NCI-H2196 (cell line): Measurements from ENCODE around the gene ZNF683.

Experiments used
- DNase-seq: peaks from one replicate; lab custom pipeline; 2025; ENCODE audit not compliant: unreplicated experiment; lab: John Stamatoyannopoulos, UW

The ZNF683 gene

GRCh38 chr1:26359981-26360806, 12.4 kb downstream of the ZNF683 start:
- DNase-seq: no peak

DNA sequence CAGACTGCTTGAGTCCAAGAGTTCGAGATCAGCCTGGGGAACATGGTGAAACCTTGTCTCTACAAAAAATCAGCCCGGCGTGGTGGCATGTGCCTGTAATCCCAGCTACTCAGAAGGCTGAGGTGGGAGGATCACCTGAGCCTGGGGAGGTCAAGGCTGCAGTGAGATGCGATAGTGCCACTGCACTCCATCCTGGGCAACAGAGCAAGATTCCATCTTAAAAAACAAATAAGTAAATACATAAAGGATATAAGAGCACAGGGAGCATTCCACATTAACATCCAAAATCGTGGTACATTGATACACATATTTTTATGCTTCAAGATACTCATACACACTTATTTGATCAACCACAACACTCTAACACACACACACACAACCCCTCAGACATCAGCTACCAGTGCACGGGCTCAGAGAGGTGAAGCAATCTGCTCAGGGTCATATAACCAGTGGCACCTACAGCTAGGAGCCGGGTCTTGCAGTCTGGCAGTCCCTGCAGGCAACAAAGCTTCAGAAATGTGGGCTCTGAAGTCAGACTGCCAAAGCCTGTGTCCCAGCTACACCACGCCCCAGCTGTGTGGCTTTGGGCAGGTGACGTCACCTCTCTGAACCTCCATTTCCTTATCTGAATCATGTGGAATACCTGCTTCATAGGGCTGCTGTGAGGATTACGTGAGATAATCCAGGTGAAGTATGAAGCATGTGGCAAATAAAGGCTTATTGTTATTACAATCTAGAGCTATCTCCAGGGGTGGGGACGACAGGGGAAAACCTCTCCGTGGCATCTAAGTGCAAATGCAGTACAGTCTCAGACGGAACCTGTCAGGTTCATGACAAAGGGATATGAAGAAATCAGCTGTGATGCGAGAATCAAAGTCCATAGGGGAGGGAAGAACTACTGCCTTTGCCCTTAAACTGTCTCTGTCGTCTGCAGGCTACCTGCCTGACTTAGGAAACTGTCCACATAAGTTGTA, 13.9 kb downstream of the ZNF683 start:
- DNase-seq: no peak

- DNase-seq: no peak
Measured at GRCh38 chr1:26357121-26357602, 15.4 kb downstream of the ZNF683 start.

DNA sequence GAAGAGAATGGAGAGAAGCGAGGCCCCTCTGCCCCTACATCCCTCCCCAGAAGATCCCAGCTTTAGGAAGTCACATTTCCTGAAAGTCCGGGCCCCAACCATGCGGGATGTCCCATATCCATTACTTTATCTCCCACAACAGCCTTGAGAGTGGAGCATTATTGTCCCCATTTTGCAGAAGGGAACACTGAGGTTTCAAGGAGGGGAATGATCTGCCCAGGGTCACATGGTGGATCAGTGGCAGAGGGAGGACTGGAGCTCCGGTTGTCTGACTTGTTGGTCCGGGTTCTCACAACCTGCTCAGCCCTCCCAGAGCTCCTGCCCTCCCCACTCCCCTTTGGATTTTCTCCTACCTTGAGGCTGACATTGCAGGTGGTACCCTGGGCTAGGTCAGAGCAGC, 16.4 kb downstream of the ZNF683 start:
- DNase-seq: no peak

DNA sequence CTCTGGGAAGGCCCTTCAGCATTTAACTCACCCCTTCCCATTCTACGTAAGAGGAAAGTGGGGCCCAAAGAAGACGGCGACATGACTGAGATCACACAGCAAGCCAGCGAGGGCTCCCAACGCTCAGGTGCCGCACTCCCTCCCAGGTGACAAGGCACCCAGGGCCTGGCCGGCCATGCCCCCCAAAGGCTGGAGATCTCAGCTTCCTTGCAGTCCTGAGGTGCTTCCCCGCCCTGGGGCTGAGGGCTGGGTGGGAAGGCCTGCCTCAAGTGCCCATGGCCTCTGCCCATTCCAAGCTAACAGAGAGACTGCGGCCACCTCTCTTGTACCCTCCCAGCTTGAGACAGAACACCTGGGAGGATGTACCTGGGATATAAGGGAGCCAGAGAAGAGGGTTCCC, 17.6 kb downstream of the ZNF683 start:
- no peak for DNase-seq

- no peak for DNase-seq
Measured at GRCh38 chr1:26353976-26354820, 18.4 kb downstream of the ZNF683 start, which contains the start of gene CRYBG2. Gene CRYBG2 (minus strand): TSS chr1:26354130. CDS start chr1:26346657, 7,473 bp downstream.

DNA sequence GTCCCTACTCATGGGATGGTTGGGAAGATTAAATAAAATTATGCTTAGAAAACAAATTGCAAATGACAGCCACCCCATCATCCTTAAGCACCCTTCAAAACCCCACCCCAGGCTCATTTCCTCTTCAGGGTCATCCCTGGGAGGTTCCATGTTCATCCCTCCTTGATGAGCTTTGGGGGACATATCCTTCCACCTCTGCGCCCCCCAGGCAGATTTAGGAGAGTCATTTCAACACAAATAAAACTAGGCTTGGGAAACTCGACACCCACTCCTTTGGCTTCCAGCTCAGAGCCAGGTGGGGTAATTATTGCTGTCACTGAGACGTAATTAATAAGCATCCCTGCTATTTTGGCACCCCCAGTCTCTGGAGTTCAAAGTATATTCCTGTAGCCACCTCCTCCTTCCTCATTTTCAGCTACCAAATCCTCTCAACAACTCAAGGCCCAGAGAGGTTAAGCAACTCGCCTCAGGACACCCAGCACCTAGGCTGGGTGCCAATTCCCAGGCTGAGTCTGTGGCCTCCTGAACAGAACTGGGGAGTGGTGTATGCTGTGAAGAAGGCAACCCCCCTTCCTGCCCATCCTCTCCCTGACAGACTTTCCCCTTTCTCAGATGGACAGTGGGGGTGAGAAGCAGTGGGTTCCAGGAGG, 19.2 kb downstream of the ZNF683 start:
- DNase-seq: no peak

- DNase-seq: no peak
Measured at GRCh38 chr1:26352338-26352679, 20.2 kb downstream of the ZNF683 start.

DNA sequence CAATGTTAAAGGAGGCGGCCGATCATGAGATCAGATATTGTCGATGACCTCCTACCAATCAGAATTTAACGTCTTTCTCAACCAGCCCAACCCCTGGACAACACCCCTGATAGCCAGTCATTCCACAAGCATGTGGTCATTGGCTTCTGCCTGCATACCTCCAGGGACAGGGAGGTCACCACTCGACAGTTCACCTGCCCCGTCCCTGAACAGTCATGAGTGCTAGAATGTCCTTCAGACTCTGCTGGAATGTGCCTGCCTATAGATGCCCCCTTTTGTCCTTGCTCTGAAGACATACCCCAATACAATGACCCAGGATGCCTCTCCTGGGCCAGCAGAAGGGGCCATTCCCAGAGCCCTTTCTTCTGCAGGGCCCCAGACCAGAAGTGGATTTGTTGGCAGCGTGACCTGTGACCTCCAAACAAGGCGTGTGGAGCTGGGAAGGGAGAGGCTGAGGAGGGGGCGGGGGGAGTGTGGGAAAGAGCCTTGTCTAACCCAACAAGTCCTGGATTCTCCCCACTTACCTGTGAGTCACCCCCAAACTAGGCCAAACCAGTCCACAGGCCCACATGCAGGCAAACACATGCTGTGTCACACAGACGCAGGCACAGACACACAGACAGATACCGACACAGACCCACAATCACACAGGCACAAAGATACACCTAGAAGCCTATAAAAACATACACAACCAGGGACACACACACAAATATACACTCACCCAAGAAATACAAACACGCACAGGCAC, 20.8 kb downstream of the ZNF683 start:
- no peak for DNase-seq

GRCh38 chr1:26350701-26351589, 21.6 kb downstream of the ZNF683 start:
- DNase-seq: no peak

DNA sequence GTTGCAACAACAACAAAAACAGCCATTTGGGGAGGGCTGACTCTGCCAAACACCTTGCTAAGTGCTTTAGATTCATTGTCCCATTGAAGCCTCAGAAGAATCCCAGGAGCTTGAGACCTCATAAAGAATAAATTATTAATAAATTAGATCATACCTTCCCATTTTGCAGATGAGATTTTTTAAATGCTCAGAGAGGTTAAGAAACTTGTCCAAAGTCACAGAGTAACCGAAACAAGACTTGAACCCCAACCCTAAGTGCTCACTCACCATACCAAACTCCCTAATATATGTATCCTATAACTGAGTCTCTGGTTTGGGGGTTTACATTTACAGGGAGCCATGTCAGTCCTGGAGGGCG, 22.2 kb downstream of the ZNF683 start:
- no peak for DNase-seq

DNA sequence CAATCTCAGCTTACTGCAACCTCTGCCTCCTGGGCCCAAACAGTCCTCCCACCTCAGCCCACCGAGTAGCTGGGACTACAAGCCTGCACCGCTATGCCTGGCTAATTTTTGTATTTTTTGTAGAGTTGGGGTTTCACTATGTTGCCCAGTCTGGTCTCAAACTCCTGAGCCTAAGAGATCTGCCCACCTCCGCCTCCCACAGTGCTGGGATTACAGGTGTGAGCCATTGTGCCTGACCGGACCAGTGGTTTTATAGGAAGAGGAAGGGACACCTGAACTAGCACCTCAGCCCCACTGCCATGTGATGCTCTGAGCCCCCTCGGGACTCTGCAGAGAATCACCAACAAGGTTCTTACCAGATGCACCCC, 22.7 kb downstream of the ZNF683 start:
- DNase-seq: no peak

DNA sequence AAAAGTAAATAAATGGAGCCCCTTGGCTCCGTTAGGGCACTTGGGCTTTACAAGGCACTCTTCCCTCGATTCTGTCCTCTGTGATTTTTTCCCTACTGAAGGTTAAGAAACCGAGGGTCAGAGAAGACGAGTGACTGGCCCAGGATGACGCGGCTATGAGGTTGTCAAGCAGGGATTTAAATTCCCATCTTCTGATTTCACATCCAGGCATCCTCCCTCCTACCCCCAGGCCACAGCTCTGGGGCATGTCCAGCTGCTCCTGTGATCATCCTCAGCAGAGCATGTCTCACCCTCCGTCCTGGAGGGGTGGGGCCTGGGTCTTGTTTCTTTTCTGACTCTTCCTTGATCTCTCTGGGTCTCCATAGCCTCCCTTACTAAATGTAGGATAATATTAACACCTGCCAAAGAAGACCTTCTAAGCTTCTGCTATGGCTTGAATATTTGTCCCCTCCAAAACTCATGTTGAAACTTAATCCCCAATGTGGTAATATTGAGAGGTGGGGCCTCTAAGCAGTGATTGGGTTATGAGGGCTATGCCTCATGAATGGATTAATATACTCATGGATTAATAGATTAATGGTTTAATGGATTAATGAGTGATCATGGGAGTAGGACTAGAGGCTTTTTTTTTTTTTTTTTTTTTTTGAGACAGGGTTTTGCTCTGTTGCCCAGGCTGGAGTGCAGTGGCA, 23.2 kb downstream of the ZNF683 start:
- DNase-seq: no peak

DNA sequence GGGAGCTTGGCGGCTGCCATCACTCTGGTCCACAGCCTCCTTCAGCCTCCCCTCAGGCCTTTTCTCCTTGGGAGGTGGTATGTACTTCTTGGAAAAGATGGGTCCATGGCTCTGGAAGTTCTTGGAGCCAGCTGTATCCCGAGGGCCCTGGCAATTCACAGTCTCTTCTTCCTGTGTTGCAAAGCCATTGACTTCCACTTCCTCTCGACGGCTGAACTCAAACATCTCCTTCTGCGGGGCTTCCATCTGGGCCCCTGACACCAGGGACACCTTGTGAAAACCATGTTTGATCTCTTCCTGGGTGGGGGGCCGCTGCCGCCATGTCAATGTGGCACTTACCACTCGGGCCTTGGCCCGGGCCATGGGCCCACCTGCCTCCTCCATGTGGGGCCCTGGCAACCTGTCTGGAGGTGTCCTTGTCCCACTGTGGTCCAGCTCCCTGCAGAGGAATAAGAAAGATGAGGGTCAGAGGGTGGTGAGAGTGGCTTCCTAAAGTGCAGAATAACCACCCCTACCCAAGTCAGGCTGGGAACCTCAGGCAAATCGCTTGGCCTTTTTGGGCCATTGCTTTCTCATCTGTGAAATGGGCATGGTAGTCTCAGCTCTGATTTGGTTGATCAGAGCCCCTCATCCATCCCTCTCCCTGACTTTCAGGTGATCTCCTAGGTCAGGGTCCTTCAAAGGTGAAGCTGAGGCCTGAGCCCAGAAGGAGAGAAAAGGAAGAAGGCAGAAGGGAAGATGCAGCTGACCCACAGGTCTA, 26.1 kb downstream of the ZNF683 start:
- DNase-seq: no peak

DNA sequence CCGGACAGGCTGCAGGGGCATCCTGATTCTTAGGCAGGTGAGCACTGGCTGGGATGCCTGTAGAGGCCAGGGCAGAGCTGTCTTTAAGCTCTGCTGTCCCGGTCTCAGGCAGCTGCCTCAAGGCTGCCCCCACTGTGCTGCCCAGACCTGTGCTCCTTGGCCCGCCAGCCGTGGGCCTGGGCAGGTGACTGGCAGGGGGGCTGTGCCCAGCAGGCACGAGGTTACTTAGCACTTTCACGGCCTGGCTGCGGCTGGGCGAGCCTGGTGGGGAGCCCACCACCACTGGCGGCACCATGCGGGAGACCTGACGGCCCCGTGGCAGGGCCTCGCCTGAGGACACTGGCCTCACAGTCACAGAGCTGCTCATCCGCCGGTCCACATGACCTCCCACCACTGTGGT, 26.8 kb downstream of the ZNF683 start:
- no peak for DNase-seq

DNA sequence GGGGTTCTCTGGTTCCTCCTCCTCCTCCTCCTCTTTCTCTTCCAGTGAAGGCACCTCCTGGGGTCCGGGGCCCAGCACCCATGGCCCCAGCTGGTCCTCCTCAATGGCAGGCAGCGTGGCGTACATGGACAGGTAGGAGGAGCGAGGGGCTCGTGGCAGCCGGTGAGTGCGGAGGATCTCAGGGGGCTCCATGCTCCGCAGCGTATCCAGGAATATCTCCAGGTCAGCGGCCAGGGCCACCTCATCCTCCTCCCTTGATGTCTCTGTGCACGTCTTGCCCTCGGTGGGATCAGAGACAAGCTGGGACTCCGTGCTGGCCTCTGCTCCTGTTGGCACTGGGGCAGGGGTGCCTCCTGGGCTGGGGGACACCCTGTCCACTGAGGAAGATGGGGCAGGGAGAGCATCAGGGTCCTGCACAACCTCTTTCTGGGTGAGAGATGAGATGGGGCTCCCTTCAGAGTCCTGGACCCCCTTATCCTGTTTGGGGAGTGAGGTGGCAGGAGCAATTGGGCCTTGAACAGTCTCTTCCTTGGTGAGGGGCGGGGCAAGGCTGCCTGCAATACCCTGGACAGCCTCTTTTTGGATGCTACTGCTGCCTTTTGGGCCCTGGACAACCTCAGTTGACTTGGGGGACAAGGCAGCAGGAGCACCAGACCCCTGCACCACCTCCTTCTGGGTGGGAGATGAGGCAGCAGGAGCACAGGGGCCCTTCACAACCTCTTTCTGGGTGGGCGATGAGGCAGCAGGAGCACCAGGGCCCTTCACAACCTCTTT, 28.2 kb downstream of the ZNF683 start:
- DNase-seq: no peak

DNA sequence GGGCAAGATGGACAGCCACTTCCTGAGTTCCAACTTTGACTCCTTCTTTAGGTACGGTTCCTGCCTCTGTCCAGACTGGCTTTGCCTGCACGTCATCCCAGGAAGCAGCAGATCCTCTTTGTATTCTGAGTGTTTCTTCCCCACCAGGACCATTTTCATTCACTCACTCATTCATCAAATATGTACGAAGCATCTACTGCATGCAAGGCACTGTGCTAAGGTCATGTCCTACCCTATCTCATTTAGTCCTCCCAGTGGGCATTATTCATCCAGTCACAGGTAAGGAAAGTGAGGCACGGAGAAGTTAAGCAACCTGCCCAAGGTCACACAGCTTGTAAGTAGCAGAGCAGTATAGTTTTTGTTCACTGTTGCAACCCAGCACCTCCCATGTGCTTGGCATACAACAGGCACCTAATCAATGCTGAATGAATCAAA, 32.5 kb downstream of the ZNF683 start:
- DNase-seq: no peak
